Activated T-cell treated with anti-CD3 and anti-CD28 coated beads for 48 hours (primary cell): ENCODE results near the gene HSPG2.
A peak's percentile ranks its signal among the peaks of the same experiment; 100 is the strongest.
"Not testable (repeated sequence)": the region's sequence is repeated elsewhere in the genome, so short reads cannot be mapped to it uniquely, and the experiment has no call there.

Source experiments
- DNase-seq: peaks from one replicate; pipeline ENCODE4 v3.0.0-alpha.2; 2020; ENCODE audit warnings: low read depth

The HSPG2 gene

DNA sequence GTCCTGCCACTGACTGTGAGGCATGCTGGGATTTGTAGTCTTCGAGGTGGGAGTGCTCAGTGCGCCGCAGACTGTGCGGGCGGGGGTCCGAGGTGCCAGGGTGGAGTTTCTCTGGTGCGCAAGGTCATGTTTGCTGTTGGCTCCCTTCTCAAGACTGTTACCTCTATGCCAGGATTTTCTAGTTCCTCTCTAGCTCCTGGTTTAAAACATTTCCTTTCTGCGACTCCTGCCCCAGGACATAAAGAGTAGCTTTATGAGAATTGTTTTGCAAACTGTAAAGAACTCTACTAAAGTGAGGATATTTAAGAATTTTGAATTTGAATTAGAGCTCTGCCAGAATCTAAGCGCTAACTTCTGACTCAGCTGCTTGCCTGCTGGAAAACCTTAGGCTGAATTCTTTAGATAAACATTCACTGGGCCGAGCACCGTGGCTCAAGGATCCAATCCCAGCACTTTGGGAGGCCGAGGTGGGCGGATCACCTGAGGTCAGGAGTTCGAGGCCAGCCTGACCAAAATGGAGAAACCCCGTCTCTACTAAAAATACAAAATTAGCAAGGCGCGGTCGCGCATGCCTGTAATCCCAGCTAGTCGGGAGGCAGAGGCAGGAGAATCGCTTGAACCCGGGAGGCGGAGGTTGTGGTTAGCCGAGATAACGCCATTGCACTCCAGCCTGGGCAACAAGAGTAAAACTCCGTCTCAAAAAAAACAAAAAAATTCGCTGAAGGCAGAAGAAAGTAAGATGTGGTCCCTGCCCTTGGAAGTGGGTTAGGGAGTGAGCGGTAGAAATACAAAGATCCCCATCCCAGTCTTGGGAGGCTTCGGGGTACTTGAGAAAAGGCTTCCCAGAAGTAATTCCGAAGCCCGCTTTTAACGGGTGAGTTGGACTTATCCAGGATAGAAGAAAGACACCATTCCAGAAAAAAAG lies 153.2 kb downstream of the HSPG2 start:
- DNase-seq = no peak

DNA sequence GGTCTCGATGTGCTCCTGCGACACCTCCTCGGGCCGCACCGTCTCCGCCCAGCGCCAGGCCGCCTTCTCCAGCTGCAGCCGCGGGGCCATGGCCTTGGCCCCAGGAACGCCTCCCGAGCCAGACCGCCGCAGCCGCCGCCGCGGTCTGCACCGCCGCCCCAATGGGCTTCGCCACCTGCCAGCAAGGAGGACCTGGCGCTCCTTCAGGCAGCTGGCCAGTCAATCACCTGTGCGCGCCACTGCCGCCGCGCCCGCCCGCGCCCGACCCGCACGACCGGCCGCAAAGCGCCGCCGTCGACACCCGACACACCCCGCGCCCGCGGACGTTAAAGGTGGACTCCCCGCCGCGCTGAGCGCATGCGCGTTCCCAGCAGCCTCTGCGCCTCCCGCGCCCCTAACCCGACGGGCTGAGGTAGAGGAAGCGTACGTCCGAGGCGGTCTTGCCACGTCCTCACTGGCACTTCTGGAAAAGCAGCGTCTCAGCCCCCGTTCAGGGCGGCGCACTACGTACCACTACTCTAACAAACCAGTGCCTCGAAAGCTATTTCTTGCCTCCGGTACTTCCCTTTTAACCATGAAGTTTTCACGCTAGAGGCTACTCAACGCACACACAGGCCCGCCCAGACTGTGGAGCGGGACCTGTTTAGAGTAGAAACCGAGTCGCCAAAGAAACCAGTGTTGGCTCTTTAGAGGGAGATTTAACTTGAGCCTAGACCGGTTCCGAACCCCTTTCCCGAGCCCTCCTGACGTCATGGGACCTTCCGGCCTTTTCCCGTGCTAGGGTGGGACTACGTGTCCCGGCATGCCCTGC lies 154.0 kb downstream of the HSPG2 start, which contains the start of gene USP48:
Gene USP48, minus strand, starts transcription at position 282 of the 811 bp plus-strand sequence. Its CDS starts 192 bp downstream, at position 90.
- peak; percentile 97 for DNase-seq

DNA sequence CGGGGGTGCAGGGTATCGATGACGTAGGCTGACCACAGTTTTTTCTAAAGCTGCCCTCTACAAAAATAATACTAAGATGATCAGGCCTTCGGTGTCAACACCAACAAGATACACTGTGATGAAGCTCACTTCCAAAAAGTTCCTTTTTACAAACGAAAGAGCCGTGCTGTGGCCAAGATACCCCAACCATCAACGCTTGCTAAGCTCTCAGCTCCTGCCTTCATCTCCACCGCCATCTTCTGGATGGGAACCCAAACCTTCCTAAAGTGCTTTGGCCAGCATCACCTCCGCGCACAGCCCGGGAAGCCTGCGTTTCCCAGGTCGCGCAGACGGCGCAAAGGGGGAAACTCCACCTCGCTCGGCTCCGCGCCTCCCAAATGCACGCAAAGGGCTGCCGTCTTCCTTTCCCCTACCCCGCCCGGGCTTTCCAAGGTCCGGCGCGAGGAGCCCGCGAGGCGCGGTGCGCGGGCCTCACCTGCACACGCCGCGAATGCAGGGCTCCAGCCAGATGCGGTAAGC lies 154.7 kb downstream of the HSPG2 start:
- DNase-seq = peak; percentile 43

DNA sequence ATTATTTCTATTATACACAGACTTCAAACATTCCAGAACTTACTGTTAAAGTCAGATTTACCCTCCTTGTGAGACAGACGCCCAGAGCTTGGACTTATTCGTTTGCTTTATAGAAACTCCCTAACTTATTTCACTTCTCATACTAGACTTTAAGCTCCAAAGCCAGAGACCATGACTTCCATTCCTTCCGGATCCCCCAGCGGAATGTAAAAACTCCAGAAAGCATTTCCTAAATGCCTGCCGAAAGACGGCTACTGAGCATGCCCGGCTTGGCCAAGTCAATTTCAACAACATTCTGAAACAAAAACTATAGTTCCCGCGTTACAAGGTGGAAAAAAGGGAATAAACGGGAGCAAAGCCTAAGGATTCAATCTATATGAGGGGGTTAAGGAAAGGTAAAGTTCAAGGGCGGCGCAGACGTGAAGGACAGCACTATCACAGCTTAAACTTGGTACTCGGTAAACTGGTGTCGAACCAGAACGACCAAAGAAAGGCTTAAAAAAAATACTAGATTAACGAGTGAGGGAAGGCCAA lies 155.2 kb downstream of the HSPG2 start:
- DNase-seq = no peak

DNA sequence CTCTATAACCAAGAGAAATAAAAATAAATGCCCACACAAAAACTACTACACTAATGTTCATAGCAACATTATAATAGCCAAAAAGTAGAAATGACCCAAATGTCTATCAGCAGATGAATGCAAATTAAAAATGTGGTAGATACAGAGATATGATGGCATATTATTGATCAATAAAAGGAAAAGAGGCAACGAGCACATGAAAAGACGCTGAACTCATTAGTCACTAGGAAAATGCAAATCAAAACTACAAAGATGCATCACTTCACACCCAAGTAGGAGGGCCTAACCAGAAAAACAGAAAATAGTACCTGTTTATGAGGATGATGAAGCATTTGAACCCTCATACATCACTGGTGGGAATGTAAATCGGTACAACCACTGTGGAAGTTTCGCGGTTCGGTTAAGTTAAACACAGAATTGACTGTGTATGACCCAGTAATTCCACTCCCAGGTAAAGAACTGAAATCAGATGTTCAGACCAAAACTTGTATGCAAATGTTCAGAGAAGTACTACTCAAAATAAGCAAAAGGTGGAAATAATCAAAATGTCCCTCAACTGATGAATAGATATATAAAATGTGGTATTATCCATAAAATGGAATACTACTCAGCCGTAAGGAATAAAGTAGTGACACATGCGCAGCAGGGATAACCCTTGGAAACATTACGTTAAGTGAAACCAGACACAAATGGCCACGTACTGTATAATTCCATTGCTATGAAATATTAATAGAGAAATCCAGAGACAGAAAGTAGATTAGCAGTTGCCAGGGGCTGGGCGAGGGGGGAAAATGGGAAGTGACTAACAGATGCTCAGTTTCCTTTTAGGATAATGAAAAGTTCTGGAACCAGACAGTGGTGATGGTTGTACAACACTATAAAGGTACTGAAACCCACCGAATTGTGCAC lies 157.2 kb downstream of the HSPG2 start:
- DNase-seq = peak; percentile 23

DNA sequence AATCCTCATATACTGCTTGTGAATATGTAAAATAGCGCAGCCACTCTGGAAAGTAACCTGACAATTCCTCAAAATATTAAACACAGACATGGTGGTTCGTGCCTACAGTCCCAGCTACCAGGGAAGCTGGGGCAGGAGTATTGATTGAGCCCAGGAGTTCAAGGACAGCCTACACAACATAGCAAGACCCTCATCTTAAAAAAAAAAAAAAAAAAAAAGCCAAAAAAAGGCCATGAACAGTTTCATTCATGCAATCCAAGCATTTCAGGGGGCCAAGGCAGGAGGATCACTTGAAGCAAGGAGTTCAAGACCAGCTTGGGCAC lies 158.7 kb downstream of the HSPG2 start:
- no peak for DNase-seq

DNA sequence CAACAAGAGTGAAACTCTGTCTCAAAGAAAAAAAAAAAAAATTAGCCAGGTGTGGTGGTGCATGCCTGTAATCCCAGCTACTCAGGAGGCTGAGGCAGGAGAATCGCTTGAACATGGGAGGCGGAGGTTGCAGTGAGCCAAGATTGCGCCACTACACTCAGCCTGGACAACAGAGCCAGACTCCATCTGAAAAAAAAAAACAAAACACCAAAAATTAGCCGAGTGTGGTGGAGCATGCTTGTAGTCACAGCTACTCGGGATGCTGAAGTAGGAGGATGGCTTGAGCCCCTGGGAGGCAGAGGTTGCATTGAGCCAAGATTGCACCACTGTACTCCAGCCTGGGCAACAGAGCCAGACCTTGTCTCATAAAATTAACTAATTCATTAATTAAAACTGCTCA lies 160.2 kb downstream of the HSPG2 start:
- DNase-seq = not testable (repeated sequence)

DNA sequence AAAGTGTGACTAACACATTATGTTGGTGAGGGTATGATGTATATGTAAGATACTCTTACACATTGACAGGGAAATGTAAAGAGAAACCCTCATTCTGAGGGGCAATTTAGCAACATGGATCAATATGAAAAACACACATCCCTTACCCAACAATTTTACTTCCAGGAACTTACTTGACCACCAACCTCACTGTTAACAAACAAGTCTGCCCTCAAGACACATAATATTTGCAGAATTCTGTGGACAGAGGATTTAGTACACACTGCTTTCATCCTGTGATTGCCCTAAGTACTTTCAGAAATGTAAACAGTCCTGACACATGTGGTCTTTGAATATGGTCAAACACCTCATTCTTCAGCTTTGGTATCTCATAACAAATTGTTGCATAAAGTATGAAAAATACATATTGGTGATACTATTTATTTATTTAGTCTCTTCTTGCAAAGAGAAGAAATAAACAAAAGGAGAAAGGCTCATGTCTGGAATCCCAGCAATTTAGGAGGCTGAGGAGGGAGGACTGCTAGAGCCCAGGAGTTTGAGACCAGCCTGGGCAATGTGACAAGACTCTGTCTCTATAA lies 161.0 kb downstream of the HSPG2 start:
- no peak for DNase-seq

DNA sequence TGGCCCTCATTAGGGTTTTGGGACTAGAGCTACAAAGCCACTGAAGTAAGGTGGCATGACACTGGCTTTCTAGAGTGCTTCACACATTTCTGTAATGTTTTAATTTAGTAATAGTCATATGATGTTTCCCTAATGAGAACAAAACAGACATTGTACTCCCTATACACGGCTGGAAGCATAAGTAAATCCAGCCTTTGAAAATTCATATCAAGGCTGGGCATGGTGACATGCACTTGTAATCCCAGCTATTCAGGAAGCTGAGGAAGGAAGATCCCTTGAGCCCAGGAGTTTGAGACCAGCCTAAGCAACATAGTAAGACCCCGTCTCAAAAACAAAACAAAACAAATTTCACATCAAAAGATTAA lies 161.6 kb downstream of the HSPG2 start:
- no peak for DNase-seq

DNA sequence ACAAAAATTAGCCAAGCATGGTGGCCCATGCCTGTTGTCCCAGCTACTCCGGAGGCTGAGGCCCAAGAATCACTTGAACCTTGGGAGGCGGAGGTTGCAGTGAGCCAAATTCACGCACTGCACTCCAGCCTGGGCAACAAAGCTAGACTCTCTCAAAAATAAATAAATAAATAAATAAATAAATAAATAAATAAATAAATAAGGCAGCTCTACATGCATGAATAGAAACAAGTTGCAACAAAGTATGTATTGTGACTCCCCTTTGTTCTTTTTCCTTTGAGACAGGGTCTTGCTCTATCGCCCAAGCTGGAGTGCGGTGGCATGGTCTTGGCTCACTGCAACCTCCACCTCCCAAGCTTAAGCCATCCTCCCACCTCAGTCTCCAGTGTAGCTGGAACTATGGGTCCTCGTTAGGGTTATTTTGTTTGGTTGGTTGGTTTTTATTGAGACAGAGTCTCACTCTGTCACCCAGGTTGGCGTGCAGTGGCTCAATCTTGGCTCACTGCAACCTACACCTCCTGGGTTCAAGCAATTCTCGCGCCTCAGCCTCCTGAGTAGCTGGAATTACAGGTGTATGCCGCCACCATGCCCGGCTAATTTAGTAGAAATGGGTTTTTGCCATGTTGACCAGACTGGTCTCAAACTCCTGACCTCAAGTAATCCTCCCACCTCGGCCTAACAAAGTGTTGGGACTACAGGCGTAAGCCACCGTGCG lies 162.1 kb downstream of the HSPG2 start:
- DNase-seq = no peak

DNA sequence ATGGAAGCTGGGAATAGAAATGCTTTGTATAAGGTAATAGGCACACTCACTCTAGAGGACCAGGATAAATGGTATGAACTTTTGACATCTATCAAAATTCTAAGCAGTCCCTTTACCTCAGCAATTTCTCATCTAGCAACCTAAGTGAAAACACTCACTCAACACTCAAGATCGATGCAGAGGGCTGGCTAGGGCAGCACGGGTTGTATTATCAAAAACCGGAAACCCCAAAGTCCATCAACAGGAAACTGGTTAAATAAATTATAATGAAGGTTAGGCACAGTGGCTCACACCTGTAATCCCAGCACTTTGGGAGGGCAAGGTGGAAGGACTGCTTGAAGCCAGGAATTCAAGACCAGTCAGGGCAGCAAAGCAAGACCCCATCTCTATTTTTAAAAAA lies 163.5 kb downstream of the HSPG2 start:
- no peak for DNase-seq
